ENCODE results near the gene MYLK4. TPM values are rescaled to one million over a fixed set of nuclear protein-coding genes. Genes with fewer than 3 reads are reported as not detected.

The MYLK4 gene
- polyA plus RNA-seq, 1 experiment, result 0.21 TPM

GRCh38 chr6:2677080-2677593 is 73.6 kb downstream of the MYLK4 start:
- Histone ChIP-seq H3K27ac (ENCODE audit: low read depth, low read length) (no peak overlapping the region), H3K9me3 (ENCODE audit: control insufficient read depth, insufficient read depth, low read length) (no peaks in the 10 kb centered on the region), H3K4me3 (ENCODE audit: low read depth, low read length) (no peak overlapping the region), H3K27me3 (ENCODE audit: control insufficient read depth, insufficient read depth, low read length) (no peaks in the 10 kb centered on the region)
- CTCF ChIA-PET, result no interaction called here
- no peak for DNase-seq (ENCODE audit: low read depth, low spot score)
- no peak for TF ChIP-seq CTCF (IDR thresholded peaks at IDR 0.05; ENCODE audit: low read depth, low read length)
- POLR2A ChIA-PET, result no interaction called here

- Histone ChIP-seq H3K4me3 (ENCODE audit: low read depth, low read length) (no peak overlapping the region), H3K9me3 (ENCODE audit: control insufficient read depth, insufficient read depth, low read length) (no peaks in the 10 kb centered on the region), H3K27ac (ENCODE audit: low read depth, low read length) (no peak overlapping the region), H3K27me3 (ENCODE audit: control insufficient read depth, insufficient read depth, low read length) (no peaks in the 10 kb centered on the region)
- POLR2A ChIA-PET, result no interaction called here
- no peak for TF ChIP-seq CTCF (IDR thresholded peaks at IDR 0.05; ENCODE audit: low read depth, low read length)
- no peak for DNase-seq (ENCODE audit: low read depth, low spot score)
- CTCF ChIA-PET, result no interaction called here
Observed at GRCh38 chr6:2676048-2676447, 74.7 kb downstream of the MYLK4 start.

- DNase-seq (ENCODE audit: low read depth, low spot score), result no peak
Observed at GRCh38 chr6:2674857-2675256, 75.9 kb downstream of the MYLK4 start.

GRCh38 chr6:2669067-2669700 is 81.5 kb downstream of the MYLK4 start:
- no peaks in the 10 kb centered on the region for H3K9me3 ChIP-seq (ENCODE audit: control insufficient read depth, insufficient read depth, low read length)
- TF ChIP-seq CTCF (IDR thresholded peaks at IDR 0.05; ENCODE audit: low read depth, low read length), result no peak
- no peak overlapping the region for H3K27ac ChIP-seq (ENCODE audit: low read depth, low read length)
- peaks cover 3% of the 10 kb centered on the region for H3K27me3 ChIP-seq (ENCODE audit: control insufficient read depth, insufficient read depth, low read length)
- ChIA-PET POLR2A (no interaction called here), CTCF (no interaction called here)
- H3K4me3 ChIP-seq (ENCODE audit: low read depth, low read length), result no peak overlapping the region
- DNase-seq (ENCODE audit: low read depth, low spot score), result no peak

More at GRCh38 chr6:2674857-2675256, 75.9 kb downstream of the MYLK4 start:
- no peak overlapping the region for H3K27ac ChIP-seq (ENCODE audit: low read depth, low read length)
- CTCF ChIA-PET, result no interaction called here
- no peak overlapping the region for H3K4me3 ChIP-seq (ENCODE audit: low read depth, low read length)
- POLR2A ChIA-PET, result no interaction called here
- no peaks in the 10 kb centered on the region for H3K27me3 ChIP-seq (ENCODE audit: control insufficient read depth, insufficient read depth, low read length)
- H3K9me3 ChIP-seq (ENCODE audit: control insufficient read depth, insufficient read depth, low read length), result no peaks in the 10 kb centered on the region
- TF ChIP-seq CTCF (IDR thresholded peaks at IDR 0.05; ENCODE audit: low read depth, low read length), result no peak

GRCh38 chr6:2667617-2668016 is 83.1 kb downstream of the MYLK4 start:
- DNase-seq (ENCODE audit: low read depth, low spot score), result no peak
- no peak overlapping the region for H3K27ac ChIP-seq (ENCODE audit: low read depth, low read length)
- ChIA-PET POLR2A (no interaction called here), CTCF (no interaction called here)
- H3K9me3 ChIP-seq (ENCODE audit: control insufficient read depth, insufficient read depth, low read length), result no peaks in the 10 kb centered on the region
- TF ChIP-seq CTCF (IDR thresholded peaks at IDR 0.05; ENCODE audit: low read depth, low read length), result no peak
- peaks cover 3% of the 10 kb centered on the region for H3K27me3 ChIP-seq (ENCODE audit: control insufficient read depth, insufficient read depth, low read length)
- no peak overlapping the region for H3K4me3 ChIP-seq (ENCODE audit: low read depth, low read length)
